GM12878 (cell line): ENCODE results near the gene IMMT. TPM values are rescaled to one million over a fixed set of nuclear protein-coding genes. Genes with fewer than 3 reads are reported as not detected.

Source experiments
- ATAC-seq: fragments of 200-7000 bp; cut with Tn5 transposase; 3 replicates; pipeline ENCODE4 v1.9.1; 2020; ENCODE audit warnings: mild to moderate bottlenecking, moderate library complexity
- BruUV-seq: library from RNA; stranded (reverse); fragments of 400-500 nt; replicated peaks from 2 replicates; lab custom pipeline; 2021; lab: Mats Ljungman, UMichigan
- CTCF ChIA-PET: fragments of 300-600 bp; sonication (Branson Sonifier 250); formaldehyde crosslinking; extraction: SDS; loops from one replicate; lab custom pipeline; 2021; ENCODE audit warnings: inconsistent platforms; lab: Yijun Ruan, JAX
- POLR2A ChIA-PET: fragments of 350-600 bp; formaldehyde crosslinking; extraction: SDS; loops from one replicate; lab custom pipeline; 2021; ENCODE audit warnings: inconsistent platforms; lab: Charles Lee
- RAD21 ChIA-PET: fragments of 300-600 bp; sonication (Branson Sonifier 250); formaldehyde crosslinking; loops from one replicate; lab custom pipeline; 2023; ENCODE audit warnings: antibody characterized with exemption; ENCODE audit not compliant: unreplicated experiment; lab: Charles Lee
- SMC1A ChIA-PET: fragments of 300-600 bp; sonication (Branson Sonifier 250); formaldehyde crosslinking; loops from one replicate; lab custom pipeline; 2023; ENCODE audit not compliant: unreplicated experiment, uncharacterized antibody; lab: Charles Lee
- DNase-seq: peaks from one replicate; pipeline ENCODE4 v3.0.0-alpha.2; 2011; ENCODE audit warnings: low read depth, low spot score
- FAIRE-seq: peaks from 3 replicates; lab custom pipeline; 2011; peaks lifted over from hg19 to GRCh38; lab: Jason Lieb, UNC
- H2AFZ ChIP-seq: 2 replicates; pipeline ENCODE4 v1.6.0; 2011; ENCODE audit warnings: low read depth, low read length, control low read depth; ENCODE audit not compliant: control insufficient read depth
- H3K27ac ChIP-seq: 2 replicates; pipeline ENCODE4 v1.5.1; 2011; ENCODE audit warnings: control low read depth; ENCODE audit not compliant: control insufficient read depth, insufficient read depth
- H3K27me3 ChIP-seq, 2 experiments: replicated peaks in 1 of 2; 2 replicates each; pipeline versions ENCODE4 v1.6.0 to v1.6.1; 2011; ENCODE audit warnings: low read length in 1 of 2; ENCODE audit not compliant: control insufficient read depth in 2 of 2, insufficient read depth in 2 of 2
- H3K36me3 ChIP-seq, 2 experiments: 2 replicates each; pipeline ENCODE4 v1.5.1; 2011; ENCODE audit warnings: low read length in 1 of 2; ENCODE audit not compliant: control insufficient read depth in 2 of 2, insufficient read depth in 2 of 2
- H3K4me1 ChIP-seq: 2 replicates; pipeline ENCODE4 v1.6.1; 2011; ENCODE audit warnings: mild to moderate bottlenecking, low read length, moderate library complexity, mixed read lengths; ENCODE audit not compliant: control insufficient read depth, insufficient read depth
- H3K4me2 ChIP-seq: 2 replicates; pipeline ENCODE4 v1.6.0; 2011; ENCODE audit warnings: control low read depth; ENCODE audit not compliant: control insufficient read depth, insufficient read depth
- H3K4me3 ChIP-seq: fragments of 200-600 bp; sonication (generic); 2 replicates; pipeline ENCODE4 v1.5.1; 2016
- H3K79me2 ChIP-seq: 2 replicates; pipeline ENCODE4 v1.6.0; 2011; ENCODE audit warnings: low read length; ENCODE audit not compliant: control insufficient read depth, insufficient read depth
- H3K9ac ChIP-seq: 2 replicates; pipeline ENCODE4 v1.8.0; 2011; ENCODE audit warnings: low read length, control low read depth, mixed read lengths; ENCODE audit not compliant: control insufficient read depth, insufficient read depth
- H3K9me3 ChIP-seq: replicated peaks from 3 replicates; pipeline ENCODE4 v1.5.1; 2011; ENCODE audit warnings: mild to moderate bottlenecking, low read length; ENCODE audit not compliant: control insufficient read depth, insufficient read depth
- H4K20me1 ChIP-seq: 2 replicates; pipeline ENCODE4 v1.6.0; 2011; ENCODE audit not compliant: control insufficient read depth, insufficient read depth
- BACH1 ChIP-seq: fragments of 450-650 bp; IDR thresholded peaks from 2 replicates; pipeline ENCODE4 v1.6.1; 2017; ENCODE audit warnings: mild to moderate bottlenecking, borderline replicate concordance
- BCL11A ChIP-seq: IDR thresholded peaks from 2 replicates; pipeline ENCODE4 v1.6.1; 2011; ENCODE audit warnings: low read depth, low read length
- CTCF ChIP-seq, 3 experiments: IDR thresholded peaks in 2 of 3; conservative IDR thresholded peaks in 1 of 3; 2 replicates each; pipeline ENCODE4 v1.5.1; 2011; ENCODE audit warnings: low read depth in 3 of 3, low read length in 3 of 3, mild to moderate bottlenecking in 3 of 3, control low read depth in 2 of 3, moderate library complexity in 2 of 3, inconsistent platforms in 1 of 3, mixed read lengths in 1 of 3; ENCODE audit not compliant: control insufficient read depth in 2 of 3, insufficient read depth in 1 of 3; ENCODE audit errors: extremely low read depth in 1 of 3
- HCFC1 ChIP-seq: fragments of 150-350 bp; IDR thresholded peaks from 2 replicates; pipeline ENCODE4 v1.6.1; 2014; ENCODE audit warnings: low read length
- HDAC6 ChIP-seq: fragments of 200-600 bp; sonication (generic); IDR thresholded peaks from one replicate; pipeline ENCODE4 v1.8.0; 2017; ENCODE audit warnings: antibody characterized with exemption; ENCODE audit not compliant: unreplicated experiment
- PKNOX1 ChIP-seq: fragments of 450-650 bp; IDR thresholded peaks from 2 replicates; pipeline ENCODE4 v1.6.1; 2016; ENCODE audit warnings: mild to moderate bottlenecking
- SMAD1 ChIP-seq: fragments of 450-650 bp; IDR thresholded peaks from 2 replicates; pipeline ENCODE4 v1.6.1; 2018; ENCODE audit warnings: mild to moderate bottlenecking, low read depth; ENCODE audit not compliant: partially characterized antibody
- YY1 ChIP-seq: IDR thresholded peaks from 2 replicates; pipeline ENCODE4 v1.6.1; 2011; ENCODE audit warnings: low read depth, mild to moderate bottlenecking, low read length
- ZBTB11 ChIP-seq: fragments of 450-650 bp; formaldehyde crosslinking; IDR thresholded peaks from 2 replicates; pipeline ENCODE4 v1.5.0; 2022; ENCODE audit warnings: mild to moderate bottlenecking, missing genetic modification characterization
- ZBTB33 ChIP-seq: fragments of 450-650 bp; IDR thresholded peaks from 2 replicates; pipeline ENCODE4 v1.6.1; 2017; ENCODE audit warnings: mild to moderate bottlenecking
- ZNF622 ChIP-seq: fragments of 450-650 bp; IDR thresholded peaks from 2 replicates; pipeline ENCODE4 v1.6.1; 2017; ENCODE audit warnings: mild to moderate bottlenecking, inconsistent platforms
- ZNF687 ChIP-seq: fragments of 450-650 bp; IDR thresholded peaks from 2 replicates; pipeline ENCODE4 v1.6.1; 2017; ENCODE audit warnings: mild to moderate bottlenecking, moderate library complexity
- WGBS: methylation state at CpG from one replicate; pipeline ENCODE4 v1.1.6; 2016; ENCODE audit warnings: low lambda C conversion rate; ENCODE audit not compliant: insufficient replicate concordance, insufficient coverage; ENCODE audit errors: missing lambda C conversion rate; 5-methylcytosine and 5-hydroxymethylcytosine counted together
- in situ Hi-C: fragments of 300-500 bp; cut with MboI; formaldehyde crosslinking; loops from 9 replicates; pipeline ENCODE4 v1.14.3; 2018; ENCODE audit warnings: mixed read lengths
- intact Hi-C: fragments of 100-400 bp; cut with micrococcal nuclease; formaldehyde crosslinking; loops from one replicate; pipeline ENCODE4 v1.14.2; 2022; ENCODE audit not compliant: unreplicated experiment
- polyA plus RNA-seq, 11 experiments: library from polyadenylated mRNA; depleted of rRNA in 4 of 11; unstranded in 6 of 11; stranded (reverse) in 5 of 11; fragments of >200 nt; fragmentation: Nextera tagmentation in 4 of 11; fragmentation: Illumina TruSeq in 1 of 11; extraction: Ambion mirVana in 4 of 11; extraction: Trizol in 1 of 11; gene quantifications; 1 replicate in 1 of 11; 2 replicates in 10 of 11; pipeline versions ENCODE4 v1.2.1 to v1.2.3, GENCODE V29; 2011 to 2016; ENCODE audit warnings: inconsistent platforms in 2 of 11, missing spikeins in 2 of 11, low read depth in 1 of 11
- total RNA-seq, 4 experiments: library from RNA; depleted of rRNA in 3 of 4; stranded (reverse); fragments of >200 nt in 3 of 4; fragmentation: Illumina TruSeq in 1 of 4; extraction: Trizol in 1 of 4; gene quantifications; 2 replicates each; pipeline versions ENCODE4 v1.2.1 to v1.2.3, GENCODE V29; 2013 to 2021

Gene IMMT
- total and polyA plus RNA-seq, 10 of the 15 experiments (the other 5 are each of a cell fraction or from before 2014, with no cell fraction given), result 78.4 to 149 (median 98.7) TPM

GRCh38 chr2:86171295-86171694 lies 24.0 kb downstream of the IMMT start:
- H3K27ac ChIP-seq, result no peak overlapping the region
- no peaks in the 10 kb centered on the region; the same call in 1 of the 2 replicates for H3K79me2 ChIP-seq
- ChIA-PET POLR2A (no interaction called here), CTCF (no interaction called here), RAD21 (no interaction called here), SMC1A (no interaction called here)
- H3K9me3 ChIP-seq, result no peaks in the 10 kb centered on the region
- WGBS, result 85% methylated on average over 3 of the region's 3 CpGs
- H4K20me1 ChIP-seq, result no peaks in the 10 kb centered on the region
- no peak overlapping the region for H3K9ac ChIP-seq
- H3K4me3 ChIP-seq, result no peak overlapping the region
- peaks cover 5% of the 10 kb centered on the region; the same call in 1 of the 2 replicates for H3K4me1 ChIP-seq
- intact Hi-C loops, result no loop called here
- H3K27me3 ChIP-seq, result no peaks in the 10 kb centered on the region
- DNase-seq (no peak), FAIRE-seq (no peak), ATAC-seq (no peak)
- no TSS peak for BruUV-seq
- H3K36me3 ChIP-seq, result peaks cover 2 to 37% of the 10 kb centered on the region in 2 experiments
- in situ Hi-C loops, result no loop called here
- no peak overlapping the region for H2AFZ ChIP-seq
- no peak overlapping the region for H3K4me2 ChIP-seq
- TF ChIP-seq YY1 (no peak), ZNF622 (no peak), PKNOX1 (no peak), HDAC6 (no peak), ZBTB33 (no peak), CTCF (IDR thresholded peaks at IDR 0.05 in 2 of 3, conservative IDR thresholded peaks at IDR 0.05 in 1 of 3; ENCODE audit: control insufficient read depth in 2 of 3, extremely low read depth in 1 of 3, insufficient read depth in 1 of 3, low read depth in 3 of 3, low read length in 3 of 3) (no peak), ZNF687 (no peak), HCFC1 (no peak), ZBTB11 (no peak), BCL11A (no peak), BACH1 (no peak), SMAD1 (no peak)
